Measurements from ENCODE around the gene RNF182. TPM values are rescaled to one million over a fixed set of nuclear protein-coding genes. Genes with fewer than 3 reads are reported as not detected.
A peak's percentile ranks its signal among the peaks of the same experiment; 100 is the strongest.

Gene RNF182
- total and polyA plus RNA-seq, 3 experiments from 2014 or later: not detected

DNA sequence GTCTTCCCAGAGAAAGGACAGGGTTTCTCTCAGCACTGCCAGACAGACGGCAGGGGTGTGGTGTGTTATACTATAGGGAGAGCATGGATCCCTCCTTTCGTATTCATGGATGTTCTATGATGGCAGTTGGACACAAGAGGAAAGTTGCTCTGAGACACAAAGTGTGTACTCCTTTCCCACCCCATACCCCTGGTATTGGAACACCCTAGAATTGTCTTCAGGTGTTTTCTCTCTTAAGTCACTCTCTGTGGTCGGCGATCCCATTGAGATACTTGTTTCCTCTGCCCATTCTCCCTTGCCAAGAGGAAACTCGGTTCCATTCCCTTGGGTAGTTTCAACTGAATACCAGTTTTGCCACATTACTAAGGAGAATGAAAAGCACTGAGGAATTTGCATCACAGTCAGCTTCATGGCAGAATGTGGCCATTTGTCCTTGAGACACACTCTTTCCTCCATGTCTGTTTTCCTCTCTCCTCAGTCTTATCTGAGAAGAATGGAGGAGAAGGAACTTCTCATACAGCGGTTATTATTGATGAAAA, 53.4 kb downstream of the RNF182 start:
- Mint-ChIP-seq H3K4me3 (no peak overlapping the region), H3K27ac (no peak overlapping the region), H3K4me1 (no peaks in the 10 kb centered on the region), H3K36me3 (no peaks in the 10 kb centered on the region), H3K27me3 (peaks cover 10 to 61% of the 10 kb centered on the region in 2 donors), H3K9me3 (peaks cover 4 to 9% (median 7%) of the 10 kb centered on the region in 5 donors)
- Histone ChIP-seq H3K36me3 (ENCODE audit: insufficient read depth, low read length) (no peaks in the 10 kb centered on the region), H3K27ac (ENCODE audit: low read depth, low read length) (no peak overlapping the region), H3K27me3 (ENCODE audit: insufficient read depth, low read length, poor library complexity, severe bottlenecking) (no peaks in the 10 kb centered on the region), H3K4me1 (ENCODE audit: insufficient read depth, low read length) (no peaks in the 10 kb centered on the region), H3K9me3 (ENCODE audit: low read length) (no peaks in the 10 kb centered on the region), H3K4me3 (ENCODE audit: low read length) (no peak overlapping the region)
- DNase-seq: no peak
- CTCF ChIA-PET: no interaction called here
- POLR2A ChIA-PET: no interaction called here

DNA sequence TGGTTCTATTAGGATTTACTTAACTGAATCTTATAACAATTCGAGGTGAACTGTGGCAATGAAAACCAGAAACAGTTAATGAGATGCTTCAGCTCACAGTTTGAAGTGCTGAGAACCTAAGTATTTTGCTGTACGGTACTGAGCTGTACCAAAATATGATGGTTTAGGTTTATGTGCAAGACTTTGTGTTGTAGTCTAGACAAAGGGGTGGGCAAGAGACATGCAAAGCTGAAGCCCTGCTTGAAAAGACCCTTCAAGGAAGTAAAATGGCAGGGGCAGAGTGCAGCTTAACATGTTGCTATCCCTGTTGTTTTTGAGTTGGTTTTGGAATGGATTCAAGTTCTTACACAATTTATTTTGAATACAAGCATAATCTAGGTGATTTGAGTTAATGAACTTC, 54.0 kb downstream of the RNF182 start:
- H3K4me3 Mint-ChIP-seq: no peak overlapping the region
- no peak for DNase-seq
- H3K9me3 Mint-ChIP-seq: peaks cover 0 to 3% (median under 1%) of the 10 kb centered on the region in 5 donors
- Histone ChIP-seq H3K9me3 (ENCODE audit: low read length) (no peaks in the 10 kb centered on the region), H3K4me3 (ENCODE audit: low read length) (no peak overlapping the region), H3K27me3 (ENCODE audit: insufficient read depth, low read length, poor library complexity, severe bottlenecking) (no peaks in the 10 kb centered on the region), H3K36me3 (ENCODE audit: insufficient read depth, low read length) (no peaks in the 10 kb centered on the region), H3K4me1 (ENCODE audit: insufficient read depth, low read length) (no peaks in the 10 kb centered on the region), H3K27ac (ENCODE audit: low read depth, low read length) (no peak overlapping the region)
- H3K4me1 Mint-ChIP-seq: no peaks in the 10 kb centered on the region
- ChIA-PET CTCF (no interaction called here), POLR2A (no interaction called here)
- H3K27ac Mint-ChIP-seq: no peak overlapping the region
- no peaks in the 10 kb centered on the region for H3K36me3 Mint-ChIP-seq
- H3K27me3 Mint-ChIP-seq: peaks cover 13 to 67% of the 10 kb centered on the region in 2 donors

GRCh38 chr6:13979284-13980171, 54.8 kb downstream of the RNF182 start:
- Mint-ChIP-seq H3K4me1 (no peaks in the 10 kb centered on the region), H3K36me3 (no peaks in the 10 kb centered on the region), H3K9me3 (peaks cover 0 to 1% (median 0%) of the 10 kb centered on the region in 5 donors), H3K27me3 (peaks cover 13 to 74% of the 10 kb centered on the region in 2 donors), H3K27ac (no peak overlapping the region), H3K4me3 (no peak overlapping the region)
- no peaks in the 10 kb centered on the region for H3K27me3 ChIP-seq (ENCODE audit: insufficient read depth, low read length, poor library complexity, severe bottlenecking)
- no peak for DNase-seq
- no peak overlapping the region for H3K4me3 ChIP-seq (ENCODE audit: low read length)
- H3K27ac ChIP-seq (ENCODE audit: low read depth, low read length): peak overlapping the region; percentile 57
- H3K9me3 ChIP-seq (ENCODE audit: low read length): no peaks in the 10 kb centered on the region
- CTCF ChIA-PET: no interaction called here
- POLR2A ChIA-PET: no interaction called here
- no peaks in the 10 kb centered on the region for H3K36me3 ChIP-seq (ENCODE audit: insufficient read depth, low read length)
- H3K4me1 ChIP-seq (ENCODE audit: insufficient read depth, low read length): no peaks in the 10 kb centered on the region

- H3K27me3 Mint-ChIP-seq: peaks cover 13 to 79% of the 10 kb centered on the region in 2 donors
- Histone ChIP-seq H3K27me3 (ENCODE audit: insufficient read depth, low read length, poor library complexity, severe bottlenecking) (no peaks in the 10 kb centered on the region), H3K9me3 (ENCODE audit: low read length) (no peaks in the 10 kb centered on the region), H3K4me1 (ENCODE audit: insufficient read depth, low read length) (no peaks in the 10 kb centered on the region), H3K4me3 (ENCODE audit: low read length) (no peak overlapping the region), H3K27ac (ENCODE audit: low read depth, low read length) (peak overlapping the region; percentile 34), H3K36me3 (ENCODE audit: insufficient read depth, low read length) (no peaks in the 10 kb centered on the region)
- no peaks in the 10 kb centered on the region for H3K4me1 Mint-ChIP-seq
- no peak overlapping the region for H3K4me3 Mint-ChIP-seq
- ChIA-PET POLR2A (no interaction called here), CTCF (no interaction called here)
- no peak overlapping the region for H3K27ac Mint-ChIP-seq
- DNase-seq: no peak
- no peaks in the 10 kb centered on the region for H3K9me3 Mint-ChIP-seq
- no peaks in the 10 kb centered on the region for H3K36me3 Mint-ChIP-seq
Measured at GRCh38 chr6:13980534-13980933, 55.8 kb downstream of the RNF182 start.

GRCh38 chr6:13985663-13986325, 61.0 kb downstream of the RNF182 start:
- H3K9me3 ChIP-seq (ENCODE audit: low read length): no peaks in the 10 kb centered on the region
- H3K27ac ChIP-seq (ENCODE audit: low read depth, low read length): peak overlapping the region; percentile 28
- Mint-ChIP-seq H3K4me3 (no peak overlapping the region), H3K9me3 (no peaks in the 10 kb centered on the region), H3K4me1 (no peaks in the 10 kb centered on the region), H3K27ac (no peak overlapping the region), H3K27me3 (peaks cover 14 to 77% of the 10 kb centered on the region in 2 donors), H3K36me3 (no peaks in the 10 kb centered on the region)
- no peak overlapping the region for H3K4me3 ChIP-seq (ENCODE audit: low read length)
- ChIA-PET CTCF (no interaction called here), POLR2A (no interaction called here)
- no peaks in the 10 kb centered on the region for H3K27me3 ChIP-seq (ENCODE audit: insufficient read depth, low read length, poor library complexity, severe bottlenecking)
- no peaks in the 10 kb centered on the region for H3K4me1 ChIP-seq (ENCODE audit: insufficient read depth, low read length)
- DNase-seq: no peak
- H3K36me3 ChIP-seq (ENCODE audit: insufficient read depth, low read length): no peaks in the 10 kb centered on the region

- H3K4me1 Mint-ChIP-seq: no peaks in the 10 kb centered on the region
- no peak overlapping the region for H3K4me3 Mint-ChIP-seq
- H3K27me3 ChIP-seq (ENCODE audit: insufficient read depth, low read length, poor library complexity, severe bottlenecking): no peaks in the 10 kb centered on the region
- CTCF ChIA-PET: no interaction called here
- no peaks in the 10 kb centered on the region for H3K4me1 ChIP-seq (ENCODE audit: insufficient read depth, low read length)
- POLR2A ChIA-PET: no interaction called here
- no peaks in the 10 kb centered on the region for H3K9me3 Mint-ChIP-seq
- H3K4me3 ChIP-seq (ENCODE audit: low read length): no peak overlapping the region
- DNase-seq: no peak
- no peaks in the 10 kb centered on the region for H3K36me3 ChIP-seq (ENCODE audit: insufficient read depth, low read length)
- H3K27ac Mint-ChIP-seq: no peak overlapping the region
- peaks cover 12 to 72% of the 10 kb centered on the region in 2 donors for H3K27me3 Mint-ChIP-seq
- H3K9me3 ChIP-seq (ENCODE audit: low read length): no peaks in the 10 kb centered on the region
- H3K36me3 Mint-ChIP-seq: no peaks in the 10 kb centered on the region
- peak overlapping the region; percentile 28 for H3K27ac ChIP-seq (ENCODE audit: low read depth, low read length)
Measured at GRCh38 chr6:13986700-13987399, 62.1 kb downstream of the RNF182 start.

DNA sequence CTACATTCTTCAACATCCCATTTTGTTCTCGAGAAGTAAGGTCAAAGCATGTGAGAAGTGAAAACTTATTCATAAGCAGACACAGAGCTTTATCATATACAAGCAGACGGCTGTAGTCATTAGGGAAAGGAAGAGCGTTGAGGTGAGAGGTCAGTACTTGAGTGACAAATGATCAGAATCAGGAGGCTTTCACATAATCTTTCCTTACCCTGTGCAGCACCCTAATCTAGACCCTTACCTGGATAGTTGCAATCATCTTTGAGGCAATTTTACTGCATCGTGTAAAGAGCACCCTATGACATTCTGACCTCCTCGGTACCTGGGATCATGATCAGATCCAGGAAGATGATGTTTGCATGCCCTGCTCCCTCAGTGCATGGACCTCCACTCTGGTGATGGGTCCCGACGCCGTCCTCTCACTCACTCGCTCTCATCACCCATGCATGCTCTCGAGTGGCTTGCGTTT, 62.7 kb downstream of the RNF182 start:
- H3K36me3 ChIP-seq (ENCODE audit: insufficient read depth, low read length): no peaks in the 10 kb centered on the region
- POLR2A ChIA-PET: no interaction called here
- Mint-ChIP-seq H3K27ac (no peak overlapping the region), H3K36me3 (no peaks in the 10 kb centered on the region), H3K9me3 (no peaks in the 10 kb centered on the region), H3K4me1 (no peaks in the 10 kb centered on the region), H3K4me3 (no peak overlapping the region), H3K27me3 (peaks cover 10 to 67% of the 10 kb centered on the region in 2 donors)
- H3K4me1 ChIP-seq (ENCODE audit: insufficient read depth, low read length): no peaks in the 10 kb centered on the region
- H3K4me3 ChIP-seq (ENCODE audit: low read length): no peak overlapping the region
- no peaks in the 10 kb centered on the region for H3K9me3 ChIP-seq (ENCODE audit: low read length)
- no peak for DNase-seq
- CTCF ChIA-PET: no interaction called here
- no peaks in the 10 kb centered on the region for H3K27me3 ChIP-seq (ENCODE audit: insufficient read depth, low read length, poor library complexity, severe bottlenecking)
- H3K27ac ChIP-seq (ENCODE audit: low read depth, low read length): peak overlapping the region; percentile 28
